IMR-90 (cell line): Measurements from ENCODE around the gene RIMS3. TPM values are rescaled to one million over a fixed set of nuclear protein-coding genes. Genes with fewer than 3 reads are reported as not detected.

Source experiments
- ATAC-seq: fragments of 200-7000 bp; cut with Tn5 transposase; 2 replicates; pipeline ENCODE4 v1.9.1; 2020; ENCODE audit warnings: low read depth, mild to moderate bottlenecking, moderate library complexity
- BruUV-seq: library from RNA; stranded (reverse); fragments of 400-500 nt; replicated peaks from 2 replicates; lab custom pipeline; 2021; lab: Mats Ljungman, UMichigan
- CTCF ChIA-PET: fragments of 300-600 bp; formaldehyde crosslinking; extraction: SDS; loops from one replicate; lab custom pipeline; 2021; ENCODE audit warnings: antibody characterized with exemption; lab: Yijun Ruan, JAX
- POLR2A ChIA-PET: fragments of 300-600 bp; sonication (Branson Sonifier 250); formaldehyde crosslinking; loops from one replicate; lab custom pipeline; 2022; ENCODE audit warnings: antibody characterized with exemption; ENCODE audit not compliant: unreplicated experiment; lab: Charles Lee
- DNase-seq: peaks from one replicate; pipeline ENCODE4 v3.0.0; 2013
- H2AFZ ChIP-seq: replicated peaks from 2 replicates; pipeline ENCODE3; 2013; ENCODE audit warnings: low read length, mild to moderate bottlenecking; ENCODE audit not compliant: poor library complexity
- H2AK5ac ChIP-seq: 2 replicates; pipeline ENCODE4 v1.6.1; 2013; ENCODE audit warnings: low read depth, low read length, inconsistent platforms
- H2AK9ac ChIP-seq: replicated peaks from 2 replicates; pipeline ENCODE3; 2013; ENCODE audit warnings: mild to moderate bottlenecking, low read depth, low read length, moderate library complexity; ENCODE audit not compliant: poor library complexity
- H2BK120ac ChIP-seq: 2 replicates; pipeline ENCODE4 v1.6.1; 2013; ENCODE audit warnings: low read depth, low read length, inconsistent platforms
- H2BK15ac ChIP-seq: 3 replicates; pipeline ENCODE4 v1.6.1; 2013; ENCODE audit warnings: low read depth, low read length, inconsistent platforms
- H2BK20ac ChIP-seq: 2 replicates; pipeline ENCODE4 v1.6.1; 2013; ENCODE audit warnings: low read depth, mild to moderate bottlenecking, inconsistent platforms, low read length, moderate library complexity
- H2BK5ac ChIP-seq: 2 replicates; pipeline ENCODE4 v1.6.1; 2013; ENCODE audit warnings: mild to moderate bottlenecking, low read depth, low read length, inconsistent platforms; ENCODE audit not compliant: poor library complexity, severe bottlenecking
- H3K14ac ChIP-seq: replicated peaks from 2 replicates; pipeline ENCODE4 v1.6.1; 2013; ENCODE audit warnings: low read depth, low read length, inconsistent platforms
- H3K18ac ChIP-seq: 2 replicates; pipeline ENCODE4 v1.6.1; 2013; ENCODE audit warnings: low read depth, low read length, control low read depth
- H3K23ac ChIP-seq: 2 replicates; pipeline ENCODE4 v1.6.1; 2013; ENCODE audit warnings: low read depth, low read length, inconsistent platforms
- H3K27ac ChIP-seq: 2 replicates; pipeline ENCODE4 v1.5.1; 2013; ENCODE audit warnings: mild to moderate bottlenecking, control low read depth, low read length; ENCODE audit not compliant: insufficient read depth
- H3K27me3 ChIP-seq: 2 replicates; pipeline ENCODE4 v1.6.1; 2013; ENCODE audit warnings: low read length; ENCODE audit not compliant: control insufficient read depth, insufficient read depth
- H3K36me3 ChIP-seq: 2 replicates; pipeline ENCODE4 v1.6.1; 2013; ENCODE audit warnings: low read length, mixed read lengths; ENCODE audit not compliant: control insufficient read depth, insufficient read depth
- H3K4ac ChIP-seq: 2 replicates; pipeline ENCODE4 v1.6.1; 2013; ENCODE audit warnings: low read depth, low read length, inconsistent platforms
- H3K4me1 ChIP-seq: 2 replicates; pipeline ENCODE4 v1.6.1; 2013; ENCODE audit warnings: low read length, mixed read lengths; ENCODE audit not compliant: control insufficient read depth, insufficient read depth
- H3K4me2 ChIP-seq: 2 replicates; pipeline ENCODE4 v1.6.1; 2013; ENCODE audit warnings: low read depth, mild to moderate bottlenecking, control low read depth, low read length, moderate library complexity
- H3K4me3 ChIP-seq: 2 replicates; pipeline ENCODE4 v1.5.1; 2013; ENCODE audit warnings: low read depth, mild to moderate bottlenecking, control low read depth, low read length, moderate library complexity; ENCODE audit not compliant: insufficient read depth
- H3K56ac ChIP-seq: 2 replicates; pipeline ENCODE4 v1.6.1; 2013; ENCODE audit warnings: low read length, inconsistent platforms; ENCODE audit not compliant: insufficient read depth; ENCODE audit errors: extremely low read depth
- H3K79me1 ChIP-seq, 2 experiments: 2 replicates each; pipeline ENCODE4 v1.6.1; 2013; ENCODE audit warnings: low read length in 2 of 2, inconsistent platforms in 1 of 2, low read depth in 1 of 2
- H3K9ac ChIP-seq: 2 replicates; pipeline ENCODE4 v1.6.1; 2013; ENCODE audit warnings: low read depth, low read length, control low read depth
- H3K9me1 ChIP-seq: 2 replicates; pipeline ENCODE4 v1.6.1; 2013; ENCODE audit warnings: low read length, inconsistent platforms; ENCODE audit not compliant: insufficient read depth
- H3K9me3 ChIP-seq: 2 replicates; pipeline ENCODE4 v1.6.1; 2013; ENCODE audit warnings: low read length; ENCODE audit not compliant: control insufficient read depth, insufficient read depth
- H4K20me1 ChIP-seq: 2 replicates; pipeline ENCODE4 v1.6.1; 2013; ENCODE audit warnings: low read length, inconsistent platforms; ENCODE audit not compliant: insufficient read depth
- H4K5ac ChIP-seq: 2 replicates; pipeline ENCODE4 v1.6.1; 2013; ENCODE audit warnings: mild to moderate bottlenecking, low read depth, low read length, control low read depth
- H4K8ac ChIP-seq, 2 experiments: 2 replicates each; pipeline ENCODE4 v1.6.1; 2013; ENCODE audit warnings: low read depth in 2 of 2, low read length in 2 of 2, control low read depth in 1 of 2, inconsistent platforms in 1 of 2
- H4K91ac ChIP-seq: 2 replicates; pipeline ENCODE4 v1.6.1; 2013; ENCODE audit warnings: low read depth, low read length, inconsistent platforms; ENCODE audit not compliant: insufficient read depth
- MAZ ChIP-seq: IDR thresholded peaks from 2 replicates; pipeline ENCODE4 v1.6.1; 2012; ENCODE audit warnings: low read depth, mild to moderate bottlenecking, low read length, improper control_type of control experiment, moderate library complexity, borderline replicate concordance
- MXI1 ChIP-seq: IDR thresholded peaks from 2 replicates; pipeline ENCODE4 v1.6.1; 2012; ENCODE audit warnings: low read depth, mild to moderate bottlenecking, low read length, moderate library complexity, borderline replicate concordance
- WGBS, 2 experiments: methylation state at CpG; one replicate each; pipeline versions ENCODE4 v1.1.5 to v1.1.7; 2013; ENCODE audit warnings: missing lambda C conversion rate in 2 of 2; ENCODE audit not compliant: insufficient read length in 1 of 2; ENCODE audit errors: extremely low coverage in 2 of 2; 5-methylcytosine and 5-hydroxymethylcytosine counted together
- dilution Hi-C: fragments of 300-500 bp; cut with HindIII; formaldehyde crosslinking; loops from one replicate; pipeline ENCODE4 v1.14.3; 2018; ENCODE audit warnings: low sequenced_read_pairs; ENCODE audit not compliant: unreplicated experiment
- in situ Hi-C: fragments of 300-500 bp; cut with MboI; formaldehyde crosslinking; loops from 3 replicates; pipeline ENCODE4 v1.14.3; 2019; ENCODE audit warnings: low sequenced_read_pairs, inconsistent platforms, mixed read lengths
- intact Hi-C: fragments of 100-400 bp; cut with micrococcal nuclease; formaldehyde crosslinking; loops from 2 replicates; pipeline ENCODE4 v1.10.0; 2022
- polyA plus RNA-seq, 3 experiments: library from polyadenylated mRNA; depleted of rRNA; stranded (reverse); fragments of >200 nt; gene quantifications; 2 replicates each; pipeline ENCODE4 v1.2.3, GENCODE V29; 2012; ENCODE audit warnings: low replicate concordance in 1 of 3
- total RNA-seq: library from RNA; depleted of rRNA; stranded (reverse); fragments of >200 nt; gene quantifications from 2 replicates; pipeline ENCODE4 v1.2.3, GENCODE V29; 2012

The RIMS3 gene
- total and polyA plus RNA-seq, 2 of the 4 experiments (the other 2 are of a cell fraction): 0.10 to 0.36 TPM

- Histone ChIP-seq H3K4ac (no peak overlapping the region), H3K79me1 (no peaks in the 10 kb centered on the region), H4K5ac (no peak overlapping the region), H2AK9ac (no peak overlapping the region), H4K8ac (no peak overlapping the region), H2AK5ac (no peak overlapping the region), H3K9me3 (no peaks in the 10 kb centered on the region), H3K14ac (no peak overlapping the region), H3K4me3 (no peak overlapping the region), H3K4me1 (0 out of 2 replicates have a peak, but pooled peaks cover 2% of the 10 kb centered on the region), H4K91ac (no peak overlapping the region), H2BK20ac (no peak overlapping the region), H2BK5ac (no peak overlapping the region), H2AFZ (no peak overlapping the region), H2BK120ac (no peak overlapping the region), H4K20me1 (no peaks in the 10 kb centered on the region), H3K36me3 (no peaks in the 10 kb centered on the region), H2BK15ac (no peak overlapping the region), H3K9me1 (no peaks in the 10 kb centered on the region), H3K27ac (no peak overlapping the region), H3K23ac (no peak overlapping the region), H3K18ac (no peak overlapping the region), H3K4me2 (no peak overlapping the region), H3K9ac (no peak overlapping the region), H3K56ac (no peak overlapping the region), H3K27me3 (peaks cover 8% of the 10 kb centered on the region)
- BruUV-seq: no TSS peak
- ChIA-PET POLR2A (no interaction called here), CTCF (no interaction called here)
- DNase-seq (no peak), ATAC-seq (no peak)
- in situ Hi-C loops: no loop called here
- intact Hi-C loops: no loop called here
- dilution Hi-C loops: no loop called here
- no peak for TF ChIP-seq MXI1
- no peak for TF ChIP-seq MAZ
- WGBS, 2 experiments: no CpG with 5 or more reads among the region's 1 CpG
These were observed 11.0 kb upstream of the RIMS3 start for GRCh38 chr1:40676501-40676900.
